Tibial artery (tissue), 4 donors: ENCODE data around the gene TNFRSF1A.
A peak's percentile ranks its signal among the peaks of the same experiment; 100 is the strongest.
"Not testable (repeated sequence)": the region's sequence is repeated elsewhere in the genome, so short reads cannot be mapped to it uniquely, and the experiment has no call there.

Source experiments
- DNase-seq, 2 donors: peaks; one replicate each; pipeline ENCODE4 v3.0.0-alpha.2; 2019
- H3K27ac ChIP-seq, 2 donors: fragments of 200-600 bp; sonication (generic) in 1 of 2; 1 replicate in 1 of 2; 2 replicates in 1 of 2; pipeline ENCODE4 v1.5.1; 2018 to 2019; ENCODE audit warnings: mild to moderate bottlenecking in 1 of 2
- H3K27me3 ChIP-seq, 2 donors: fragments of 200-600 bp; sonication (generic) in 1 of 2; one replicate each; pipeline versions ENCODE4 v1.5.1 to v1.6.0; 2016 to 2019
- H3K36me3 ChIP-seq, 3 donors: fragments of 200-600 bp; sonication (generic) in 2 of 3; one replicate each; pipeline ENCODE4 v1.5.1; 2016 to 2019; ENCODE audit warnings: mild to moderate bottlenecking in 2 of 3
- H3K4me1 ChIP-seq, 4 donors: fragments of 200-600 bp; sonication (generic) in 2 of 4; 1 replicate in 3 of 4; 2 replicates in 1 of 4; pipeline ENCODE4 v1.5.1; 2016 to 2019
- H3K4me3 ChIP-seq, 2 donors: fragments of 200-600 bp; sonication (generic) in 1 of 2; 1 replicate in 1 of 2; 2 replicates in 1 of 2; pipeline ENCODE4 v1.5.1; 2018 to 2019; ENCODE audit warnings: mild to moderate bottlenecking in 2 of 2
- H3K9me3 ChIP-seq, 3 donors: fragments of 200-600 bp; sonication (generic) in 1 of 3; one replicate each; pipeline ENCODE4 v1.5.1; 2016 to 2019
- intact Hi-C: fragments of 100-400 bp; cut with DNase I; formaldehyde crosslinking; loops from one replicate; pipeline ENCODE4 v1.15.0; 2023; ENCODE audit warnings: low total_unique reads
- TF ChIP-seq, protein P1 (sequence below), 2 experiments: fragments of 200-600 bp in 1 of 2; fragments of 450-650 bp in 1 of 2; IDR thresholded peaks; one replicate each; pipeline ENCODE4 v1.5.1; 2017 to 2019; ENCODE audit warnings: antibody characterized with exemption in 2 of 2, mild to moderate bottlenecking in 1 of 2, moderate library complexity in 1 of 2

The TNFRSF1A gene

DNA sequence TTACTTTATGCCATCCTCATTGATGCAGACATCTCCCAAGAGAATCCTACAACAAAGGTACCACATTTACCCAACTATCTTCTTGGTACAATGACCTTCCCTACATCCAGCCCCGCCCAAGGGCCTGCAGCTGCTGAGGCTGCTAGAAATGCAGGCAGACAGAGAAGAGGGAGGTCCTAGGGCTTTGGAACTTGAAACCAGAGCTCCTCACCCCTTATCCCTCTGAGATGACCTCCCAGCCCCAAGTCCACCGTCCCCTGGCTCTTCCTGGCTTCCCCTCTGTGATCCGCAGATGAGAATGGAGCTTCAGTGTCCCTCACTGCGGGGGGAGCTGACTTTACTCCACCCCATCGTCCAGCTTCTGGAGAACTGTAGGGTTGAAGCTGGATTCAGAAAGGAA lies 1.6 kb upstream of the TNFRSF1A start:
- TF ChIP-seq, protein P1, sequence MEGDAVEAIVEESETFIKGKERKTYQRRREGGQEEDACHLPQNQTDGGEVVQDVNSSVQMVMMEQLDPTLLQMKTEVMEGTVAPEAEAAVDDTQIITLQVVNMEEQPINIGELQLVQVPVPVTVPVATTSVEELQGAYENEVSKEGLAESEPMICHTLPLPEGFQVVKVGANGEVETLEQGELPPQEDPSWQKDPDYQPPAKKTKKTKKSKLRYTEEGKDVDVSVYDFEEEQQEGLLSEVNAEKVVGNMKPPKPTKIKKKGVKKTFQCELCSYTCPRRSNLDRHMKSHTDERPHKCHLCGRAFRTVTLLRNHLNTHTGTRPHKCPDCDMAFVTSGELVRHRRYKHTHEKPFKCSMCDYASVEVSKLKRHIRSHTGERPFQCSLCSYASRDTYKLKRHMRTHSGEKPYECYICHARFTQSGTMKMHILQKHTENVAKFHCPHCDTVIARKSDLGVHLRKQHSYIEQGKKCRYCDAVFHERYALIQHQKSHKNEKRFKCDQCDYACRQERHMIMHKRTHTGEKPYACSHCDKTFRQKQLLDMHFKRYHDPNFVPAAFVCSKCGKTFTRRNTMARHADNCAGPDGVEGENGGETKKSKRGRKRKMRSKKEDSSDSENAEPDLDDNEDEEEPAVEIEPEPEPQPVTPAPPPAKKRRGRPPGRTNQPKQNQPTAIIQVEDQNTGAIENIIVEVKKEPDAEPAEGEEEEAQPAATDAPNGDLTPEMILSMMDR (IDR thresholded peaks at IDR 0.05): no peak
- Histone ChIP-seq H3K9me3 (no peaks in the 10 kb centered on the region), H3K27ac (peak overlapping the region; percentile 99), H3K4me1 (peaks cover 0 to 78% (median 62%) of the 10 kb centered on the region in 4 donors), H3K27me3 (no peaks in the 10 kb centered on the region), H3K4me3 (no peak overlapping the region), H3K36me3 (peaks cover 0 to 11% (median 0%) of the 10 kb centered on the region in 3 donors)
- intact Hi-C loops: loop anchor here (5.0 kb wide), 1 partner anchor 189 kb away; the partner anchor contains the start of gene GAPDH
- no peak for DNase-seq

DNA sequence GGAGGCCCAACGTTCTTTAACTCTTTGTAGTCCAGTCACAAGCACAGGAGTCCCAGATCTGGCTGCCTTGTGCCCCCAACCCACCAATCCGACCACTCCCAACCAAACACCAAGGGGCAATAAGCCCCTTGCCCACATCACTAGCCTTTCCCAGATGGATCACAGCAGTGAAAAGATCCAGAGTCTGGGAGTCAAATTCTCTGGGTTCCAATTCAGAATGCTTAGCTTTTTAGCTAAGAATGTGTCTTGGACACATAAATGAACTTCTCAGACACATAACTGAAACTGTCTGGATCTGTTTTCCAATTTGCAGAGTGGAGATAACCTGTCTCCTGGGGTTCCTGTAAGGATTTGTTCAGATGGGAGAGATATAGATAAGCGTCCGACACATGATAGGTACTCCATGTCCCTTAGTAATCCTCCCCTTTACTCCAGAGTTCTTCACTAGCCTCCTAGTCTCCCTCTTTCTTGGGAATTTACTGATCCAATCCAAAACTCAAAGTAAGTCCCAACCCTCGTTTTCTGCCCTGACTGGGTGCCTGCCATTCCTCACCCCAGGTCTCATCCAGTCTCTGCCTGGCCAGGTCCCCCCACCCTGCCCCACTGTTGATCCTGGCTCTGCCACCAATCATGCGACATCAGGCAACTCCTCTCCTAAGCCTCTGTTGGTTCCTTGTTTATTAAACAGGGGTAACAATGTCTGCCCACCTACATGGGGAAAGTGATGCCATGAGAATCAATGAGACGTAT lies 439 bp upstream of the TNFRSF1A start:
- Histone ChIP-seq H3K4me1 (peaks cover 0 to 79% (median 65%) of the 10 kb centered on the region in 4 donors), H3K9me3 (no peaks in the 10 kb centered on the region)

DNA sequence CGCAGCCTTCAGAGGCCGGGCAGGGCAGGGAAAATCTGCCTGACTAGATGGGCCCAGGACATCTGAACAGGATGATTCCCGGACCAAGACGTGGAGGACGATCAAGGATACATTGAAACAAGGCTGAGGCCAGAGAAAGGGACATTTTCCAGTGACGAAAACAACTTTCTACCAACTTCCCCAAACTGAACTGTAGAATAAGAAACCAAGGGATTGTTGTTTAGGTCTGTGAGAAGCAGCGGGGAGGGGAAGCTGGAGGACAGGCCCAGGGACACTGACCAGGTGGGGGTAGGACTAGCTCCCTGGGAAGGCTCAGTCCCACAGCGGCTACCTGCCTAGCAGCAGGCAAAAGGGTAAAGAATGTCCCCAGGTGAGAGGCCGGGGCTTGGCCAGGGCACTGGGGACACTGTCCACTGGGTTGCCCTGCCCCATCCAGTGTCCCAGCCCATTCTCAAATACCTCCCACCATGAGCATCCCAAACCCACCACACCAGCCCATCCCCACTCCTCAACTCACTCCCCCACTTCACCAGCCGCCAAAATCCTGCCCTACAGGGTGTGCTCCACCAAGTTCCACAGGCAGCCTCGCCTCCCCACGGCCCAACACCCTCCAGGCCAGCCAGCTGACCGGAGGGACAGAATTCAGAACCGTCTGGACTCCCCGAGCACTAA lies 995 bp downstream of the TNFRSF1A start:
- no peaks in the 10 kb centered on the region for H3K9me3 ChIP-seq
- H3K4me1 ChIP-seq: peaks cover 0 to 73% (median 63%) of the 10 kb centered on the region in 4 donors
- no peak for DNase-seq
- intact Hi-C loops: loop anchor here (5.0 kb wide), 1 partner anchor 191 kb away; the partner anchor contains the start of gene GAPDH
- H3K27ac ChIP-seq: peak overlapping the region; percentile 99
- peak overlapping the region; percentile 97 to 99 for H3K4me3 ChIP-seq
- peaks cover 0 to 8% (median 0%) of the 10 kb centered on the region in 3 donors for H3K36me3 ChIP-seq
- H3K27me3 ChIP-seq: no peaks in the 10 kb centered on the region
- TF ChIP-seq, protein P1 (IDR thresholded peaks at IDR 0.05): no peak

More for the DNA sequence above, 439 bp upstream of the TNFRSF1A start:
- TF ChIP-seq, protein P1 (IDR thresholded peaks at IDR 0.05): no peak
- DNase-seq: no peak
- Histone ChIP-seq H3K4me3 (peak overlapping the region; percentile 97 to 99), H3K27ac (peak overlapping the region; percentile 99), H3K36me3 (peaks cover 0 to 9% (median 0%) of the 10 kb centered on the region in 3 donors), H3K27me3 (no peaks in the 10 kb centered on the region)
- intact Hi-C loops: loop anchor here (5.0 kb wide), 1 partner anchor 190 kb away; the partner anchor contains the start of gene GAPDH

DNA sequence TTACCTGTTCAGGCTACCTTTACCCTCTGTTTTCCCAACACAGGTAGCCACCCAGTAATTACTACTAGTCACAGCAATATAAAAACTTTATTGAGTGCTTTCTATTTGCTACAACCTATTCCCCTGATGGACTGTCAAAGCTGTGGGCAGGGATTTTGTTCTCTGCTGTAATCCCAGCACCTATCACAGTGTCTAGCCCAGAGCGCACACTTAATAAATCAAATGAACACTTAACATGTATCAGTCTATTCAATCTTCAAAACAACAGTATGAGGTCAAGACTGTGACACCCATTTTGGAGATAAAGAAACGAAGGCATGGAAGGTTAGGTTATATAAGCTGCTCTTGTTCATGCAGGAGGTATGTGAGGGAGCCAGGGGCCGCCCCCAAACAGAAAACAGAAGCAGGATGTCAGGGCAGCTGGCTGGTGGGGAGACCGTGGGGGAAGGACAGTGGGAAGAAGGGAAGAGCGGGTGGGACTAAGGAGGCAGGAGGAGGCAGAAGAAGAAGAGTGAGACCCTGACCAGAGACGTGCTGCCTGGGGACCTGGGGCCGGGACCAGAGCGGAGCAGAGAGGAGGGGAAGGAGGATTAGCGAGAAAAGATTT lies 1.7 kb downstream of the TNFRSF1A start:
- TF ChIP-seq, protein P1 (IDR thresholded peaks at IDR 0.05): no peak
- peaks cover 0 to 8% (median 0%) of the 10 kb centered on the region in 3 donors for H3K36me3 ChIP-seq
- H3K4me3 ChIP-seq: peak overlapping the region; percentile 97 to 99
- DNase-seq: no peak
- H3K27ac ChIP-seq: peak overlapping the region; percentile 99
- intact Hi-C loops: loop anchor here (5.0 kb wide), 1 partner anchor 192 kb away; the partner anchor contains the start of gene GAPDH
- H3K9me3 ChIP-seq: no peaks in the 10 kb centered on the region
- no peaks in the 10 kb centered on the region for H3K27me3 ChIP-seq
- peaks cover 0 to 73% (median 64%) of the 10 kb centered on the region in 4 donors for H3K4me1 ChIP-seq

DNA sequence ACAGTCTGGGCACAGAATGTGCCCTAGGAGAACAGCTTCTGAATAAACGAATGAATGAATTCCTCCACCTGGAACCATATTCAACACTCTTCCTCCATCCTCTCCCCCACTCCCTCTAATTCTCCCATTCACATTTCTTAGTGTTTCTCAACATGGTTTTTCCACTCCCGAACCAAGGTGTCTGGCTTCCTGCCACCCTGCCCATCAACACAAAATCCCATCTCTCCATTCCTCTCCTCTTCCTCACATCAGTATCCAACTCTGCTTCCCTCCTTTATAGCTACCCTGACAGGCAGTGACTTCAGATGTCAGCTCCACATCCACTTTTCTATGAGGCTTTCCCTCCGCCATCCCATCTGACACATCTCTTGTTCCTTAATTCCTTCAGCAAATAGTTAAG lies 2.9 kb downstream of the TNFRSF1A start:
- Histone ChIP-seq H3K36me3 (peaks cover 7 to 15% (median 10%) of the 10 kb centered on the region in 3 donors), H3K9me3 (no peaks in the 10 kb centered on the region), H3K4me3 (peak overlapping the region; percentile 97 to 99), H3K27ac (peak overlapping the region; percentile 99), H3K27me3 (no peaks in the 10 kb centered on the region), H3K4me1 (peaks cover 0 to 80% (median 69%) of the 10 kb centered on the region in 4 donors)
- intact Hi-C loops: loop anchor here (5.0 kb wide), 2 partner anchors 43 to 128 kb away; partner anchors contain the start of gene LTBR
- TF ChIP-seq, protein P1 (IDR thresholded peaks at IDR 0.05): no peak
- DNase-seq: no peak

DNA sequence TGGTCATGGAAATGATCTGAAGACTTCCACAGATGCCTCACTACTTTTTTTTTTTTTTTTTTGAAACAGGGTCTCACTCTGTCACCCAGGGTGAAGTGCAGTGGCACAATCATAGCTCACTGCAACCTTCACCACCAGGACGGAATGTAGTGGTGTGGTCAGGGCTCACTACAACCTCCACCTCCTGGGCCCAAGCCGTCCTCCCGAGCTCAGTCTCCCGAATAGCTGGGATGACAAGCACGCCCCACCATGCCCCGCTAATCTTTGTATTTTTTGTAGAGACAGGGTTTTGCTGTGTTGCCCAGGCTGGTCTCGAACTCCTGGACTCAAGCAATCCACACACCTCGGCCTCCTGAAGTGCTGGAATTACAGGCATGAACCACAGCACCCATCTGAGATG lies 3.3 kb downstream of the TNFRSF1A start:
- DNase-seq, H3K27me3 ChIP-seq, H3K9me3 ChIP-seq: not testable (repeated sequence)
- Histone ChIP-seq H3K4me1 (peaks cover 0 to 80% (median 68%) of the 10 kb centered on the region in 4 donors), H3K27ac (peak overlapping the region; percentile 99), H3K4me3 (peak overlapping the region; percentile 97 to 99), H3K36me3 (peaks cover 11 to 19% (median 14%) of the 10 kb centered on the region in 3 donors)
- intact Hi-C loops: loop anchor here (5.0 kb wide), 2 partner anchors 44 to 129 kb away; partner anchors contain the start of gene LTBR
